AG04449 (cell line): Measurements from ENCODE around the gene USP54.

Source experiments
- CTCF ChIA-PET: fragments of 350-600 bp; formaldehyde crosslinking; extraction: SDS; loops from one replicate; lab custom pipeline; 2021; ENCODE audit warnings: antibody characterized with exemption; lab: Yijun Ruan, JAX
- POLR2A ChIA-PET: fragments of 400-600, 350-600 bp; formaldehyde crosslinking; extraction: SDS; loops from one replicate; lab custom pipeline; 2020; ENCODE audit warnings: antibody characterized with exemption, inconsistent platforms; lab: Yijun Ruan, JAX
- DNase-seq: peaks from one replicate; pipeline ENCODE4 v3.0.0-alpha.2; 2010; ENCODE audit warnings: low read depth, low spot score
- H3K4me3 ChIP-seq: 2 replicates; pipeline ENCODE4 v1.5.1; 2011; ENCODE audit warnings: low read depth, mild to moderate bottlenecking, control low read depth, low read length
- TF ChIP-seq, protein P1 (sequence below): IDR thresholded peaks from one replicate; pipeline ENCODE4 v1.5.1; 2011; ENCODE audit warnings: mild to moderate bottlenecking, moderate library complexity, low read length, control low read depth, inconsistent platforms; ENCODE audit not compliant: insufficient read depth; ENCODE audit errors: missing control alignments

USP54 gene

DNA sequence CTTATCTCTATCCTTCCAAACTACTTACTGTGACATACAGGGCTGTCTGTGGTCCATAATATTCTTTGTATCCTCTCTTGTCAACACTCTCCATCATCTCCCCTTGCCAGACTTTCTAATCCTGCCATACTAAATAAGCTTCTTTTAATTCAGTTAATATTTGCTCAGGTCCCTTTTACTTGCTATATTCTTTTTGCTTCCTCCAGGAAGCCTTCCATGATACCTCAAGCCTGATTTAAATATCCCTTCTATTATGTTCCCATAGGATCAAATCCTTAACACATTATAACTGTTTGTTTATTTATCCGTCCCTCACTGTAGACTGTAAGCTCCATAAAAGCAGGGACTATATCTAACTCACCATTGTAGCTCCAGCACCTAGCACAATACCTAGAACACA lies 88.1 kb downstream of the USP54 start:
- ChIA-PET CTCF (interaction anchor here (4.1 kb wide), 1 partner anchor 26 kb away, joined by 25 read pairs; no protein-coding TSS in a partner anchor), POLR2A (no interaction called here)
- TF ChIP-seq, protein P1, sequence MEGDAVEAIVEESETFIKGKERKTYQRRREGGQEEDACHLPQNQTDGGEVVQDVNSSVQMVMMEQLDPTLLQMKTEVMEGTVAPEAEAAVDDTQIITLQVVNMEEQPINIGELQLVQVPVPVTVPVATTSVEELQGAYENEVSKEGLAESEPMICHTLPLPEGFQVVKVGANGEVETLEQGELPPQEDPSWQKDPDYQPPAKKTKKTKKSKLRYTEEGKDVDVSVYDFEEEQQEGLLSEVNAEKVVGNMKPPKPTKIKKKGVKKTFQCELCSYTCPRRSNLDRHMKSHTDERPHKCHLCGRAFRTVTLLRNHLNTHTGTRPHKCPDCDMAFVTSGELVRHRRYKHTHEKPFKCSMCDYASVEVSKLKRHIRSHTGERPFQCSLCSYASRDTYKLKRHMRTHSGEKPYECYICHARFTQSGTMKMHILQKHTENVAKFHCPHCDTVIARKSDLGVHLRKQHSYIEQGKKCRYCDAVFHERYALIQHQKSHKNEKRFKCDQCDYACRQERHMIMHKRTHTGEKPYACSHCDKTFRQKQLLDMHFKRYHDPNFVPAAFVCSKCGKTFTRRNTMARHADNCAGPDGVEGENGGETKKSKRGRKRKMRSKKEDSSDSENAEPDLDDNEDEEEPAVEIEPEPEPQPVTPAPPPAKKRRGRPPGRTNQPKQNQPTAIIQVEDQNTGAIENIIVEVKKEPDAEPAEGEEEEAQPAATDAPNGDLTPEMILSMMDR = no peak
- DNase-seq = no peak
- H3K4me3 ChIP-seq = no peak overlapping the region

DNA sequence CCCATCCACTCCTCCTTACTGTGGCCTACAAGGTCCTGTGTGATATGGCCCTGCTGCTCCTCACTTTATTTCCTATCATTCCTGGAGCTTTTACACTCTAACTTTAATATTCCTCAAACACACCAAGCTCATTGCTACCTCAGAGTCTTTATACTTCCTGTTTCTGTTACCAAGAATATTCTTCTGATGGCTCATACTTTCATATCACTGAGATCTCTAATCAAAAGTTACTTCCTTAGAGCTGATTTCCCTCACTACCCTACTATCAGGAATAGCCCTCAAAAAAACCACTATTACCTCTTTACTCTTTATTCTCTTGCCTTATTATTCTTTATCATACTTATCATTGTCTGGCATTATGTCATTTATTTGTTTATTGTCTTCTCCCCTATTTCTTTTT lies 89.5 kb downstream of the USP54 start:
- CTCF ChIA-PET = interaction anchor here (2.1 to 4.1 kb wide), 2 partner anchors 28 to 142 kb away, joined by 8 to 25 read pairs; no protein-coding TSS in a partner anchor
- POLR2A ChIA-PET = no interaction called here
- DNase-seq = no peak
- TF ChIP-seq, protein P1 = no peak
- no peak overlapping the region for H3K4me3 ChIP-seq

DNA sequence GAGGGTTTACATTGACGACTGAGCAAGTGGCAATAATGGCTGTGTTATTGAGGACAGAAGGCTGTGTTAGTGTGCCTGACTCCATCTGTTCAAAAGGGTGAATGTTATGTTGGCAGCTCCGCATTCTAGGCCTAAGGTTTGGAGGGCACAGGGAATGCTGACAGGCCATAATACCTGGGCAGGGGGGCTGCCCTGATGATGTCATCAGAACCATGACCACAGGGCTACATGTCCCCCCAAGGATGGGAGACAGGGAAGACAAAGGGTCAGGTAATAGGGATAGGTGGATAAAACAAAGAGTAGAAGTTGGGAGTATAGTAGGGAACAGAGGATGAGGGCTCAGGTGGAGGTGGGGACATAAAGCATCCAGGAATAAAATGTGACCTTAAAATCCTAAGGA lies 93.5 kb downstream of the USP54 start:
- ChIA-PET POLR2A (no interaction called here), CTCF (interaction anchor here (0.6 kb wide), 1 partner anchor 32 kb away, joined by 4 read pairs; no protein-coding TSS in a partner anchor)
- no peak for DNase-seq
- TF ChIP-seq, protein P1 = no peak
- no peak overlapping the region for H3K4me3 ChIP-seq

DNA sequence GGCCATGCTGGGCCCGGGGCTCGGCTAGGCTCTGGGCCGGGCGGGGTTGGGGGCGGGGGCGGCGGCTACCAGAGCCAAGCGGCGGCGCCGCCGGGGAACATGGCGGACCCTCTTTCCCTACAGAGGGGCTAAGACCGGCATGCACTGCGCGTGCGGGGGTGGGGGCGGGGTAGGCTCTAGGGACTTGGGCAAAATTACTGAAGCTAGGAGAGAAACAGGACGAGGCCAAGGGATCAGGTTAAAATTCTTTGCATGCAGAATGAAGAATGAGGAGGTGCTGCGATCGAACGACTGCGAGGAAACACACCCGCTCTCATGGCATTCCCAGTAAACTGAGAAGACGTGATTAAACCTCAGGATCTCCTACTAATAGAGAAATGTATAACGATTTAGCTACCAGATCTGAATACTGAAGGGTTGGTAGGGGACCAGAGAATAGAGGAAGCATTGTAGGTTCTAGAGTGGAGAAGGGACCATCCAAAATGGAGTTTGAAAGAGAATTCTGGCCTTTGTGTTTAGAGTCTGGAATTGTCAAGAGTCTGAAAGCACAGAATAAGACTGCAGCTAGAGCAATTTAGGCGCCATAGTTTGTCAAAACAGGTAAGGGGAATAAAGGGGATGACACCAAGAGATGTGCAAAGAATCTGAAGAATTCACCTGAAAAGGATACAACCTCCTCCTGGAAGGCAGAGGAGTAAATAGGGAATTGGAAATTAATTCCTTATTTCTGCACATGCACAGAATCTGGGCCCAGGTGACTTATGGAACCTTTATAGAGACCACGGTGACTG lies 95.1 kb downstream of the USP54 start, which contains the start of gene PPP3CB:
Gene PPP3CB (minus strand): TSS at position 141 of the 791 bp plus-strand sequence. CDS start 135 bp downstream, at position 6.
- ChIA-PET CTCF (interaction anchor here (0.7 to 0.8 kb wide), 2 partner anchors 34 to 148 kb away, joined by 3 to 4 read pairs; no protein-coding TSS in a partner anchor), POLR2A (interaction anchor here (0.9 to 1.6 kb wide), 8 partner anchors 10 to 249 kb away, joined by 3 to 5 read pairs (median 4); partner anchors contain the start of gene DNAJC9)
- peak within 1 kb of the TSS; percentile 87 for H3K4me3 ChIP-seq
- TF ChIP-seq, protein P1 = no peak
- DNase-seq = peak; percentile 90

DNA sequence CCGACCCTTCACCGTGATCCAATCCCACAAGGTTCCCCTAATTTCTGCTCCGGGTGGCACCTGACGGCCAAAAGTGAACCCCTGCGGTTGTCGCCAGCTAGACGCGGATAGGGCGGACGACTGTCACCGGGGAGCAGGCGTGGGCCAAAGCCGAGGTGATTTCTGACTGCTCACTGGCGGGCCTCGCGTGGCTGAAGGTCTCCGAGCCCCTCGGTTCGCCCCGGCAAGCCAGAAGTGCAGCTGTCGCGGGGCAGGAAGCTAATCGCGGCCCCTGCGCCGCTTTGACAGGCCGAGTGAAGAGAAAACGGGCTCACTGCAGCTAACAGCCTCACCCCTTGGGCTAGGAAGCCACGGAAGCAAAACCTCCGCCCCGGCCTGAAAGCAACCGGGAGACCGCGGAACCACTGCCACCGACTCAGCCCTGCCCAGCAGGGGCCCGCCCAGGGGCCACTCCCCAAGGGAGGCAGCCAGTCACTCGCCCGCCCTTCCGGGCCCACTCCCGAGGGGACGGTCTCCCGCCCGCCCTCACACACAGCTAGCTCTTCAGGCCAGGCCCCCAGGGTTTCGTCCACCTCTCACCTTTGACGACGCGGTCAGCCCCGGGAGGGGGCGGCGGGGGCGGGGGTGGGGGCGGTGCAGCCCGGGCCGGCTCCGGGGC lies 95.8 kb downstream of the USP54 start:
- TF ChIP-seq, protein P1 = no peak
- ChIA-PET CTCF (interaction anchor here (1.4 kb wide), 1 partner anchor 35 kb away, joined by 4 read pairs; no protein-coding TSS in a partner anchor), POLR2A (interaction anchor here (0.9 to 1.6 kb wide), 8 partner anchors 9 to 250 kb away, joined by 3 to 5 read pairs (median 4); partner anchors contain the start of gene DNAJC9)
- peak overlapping the region; percentile 87 for H3K4me3 ChIP-seq
- peak; percentile 55 for DNase-seq

DNA sequence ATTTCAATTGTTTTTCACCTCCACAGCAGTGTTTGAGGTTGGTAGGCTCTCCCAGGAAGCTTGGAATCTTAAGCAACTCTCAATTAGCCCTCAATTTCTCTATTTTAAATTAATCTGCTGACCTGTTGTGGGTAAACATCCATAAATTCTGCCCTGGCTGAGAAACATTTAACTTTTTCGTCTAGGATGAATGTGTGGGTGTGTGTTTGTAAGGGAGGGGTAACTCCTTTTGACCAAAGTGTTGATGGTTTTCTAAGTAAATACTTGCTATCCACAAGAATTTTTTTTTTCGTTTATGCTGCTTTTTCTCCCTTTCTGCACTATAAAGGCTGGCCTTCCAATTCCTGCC lies 96.3 kb downstream of the USP54 start:
- peak overlapping the region; percentile 87 for H3K4me3 ChIP-seq
- TF ChIP-seq, protein P1 = no peak
- DNase-seq = no peak
- POLR2A ChIA-PET = interaction anchor here (1.2 to 1.6 kb wide), 3 partner anchors 9 to 218 kb away, joined by 3 to 4 read pairs (median 3); no protein-coding TSS in a partner anchor
- CTCF ChIA-PET = interaction anchor here (1.4 kb wide), 1 partner anchor 35 kb away, joined by 4 read pairs; no protein-coding TSS in a partner anchor
